Aortic smooth muscle cell (primary cell): ENCODE measurements around the gene RSAD1. TPM values are rescaled to one million over a fixed set of nuclear protein-coding genes. Genes with fewer than 3 reads are reported as not detected.

Experiments used
- total RNA-seq: library from RNA; depleted of rRNA; stranded (reverse); fragments of >200 nt; gene quantifications from 2 replicates; pipeline ENCODE4 v1.2.3, GENCODE V29; 2014

RSAD1 gene
- 15.7 and 18.5 TPM in 2 replicates for total RNA-seq

GRCh38 chr17:50478391-50479381 lies at the start of gene RSAD1:
Gene RSAD1 (plus strand): TSS chr17:50478860. CDS start chr17:50478885, 25 bp downstream.

GRCh38 chr17:50468304-50469207 lies 10.1 kb upstream of the RSAD1 start, which contains the start of gene CHAD:
Gene CHAD (minus strand): TSS chr17:50468880. CDS start chr17:50468813, 67 bp downstream.

GRCh38 chr17:50507871-50508572 lies 29.4 kb downstream of the RSAD1 start, which contains the start of gene MYCBPAP:
Gene MYCBPAP (plus strand): TSS chr17:50508439. CDS start chr17:50508675, 236 bp downstream.

GRCh38 chr17:50532452-50533024 lies 53.9 kb downstream of the RSAD1 start, which contains the start of gene EPN3:
Gene EPN3 (plus strand): TSS chr17:50532735. CDS start chr17:50536557, 3,822 bp downstream.

Other genes with a start within 250 kb of the RSAD1 start
- not detected in 2 replicates for gene TMEM92, start 204.4 kb upstream of the RSAD1 start, total RNA-seq
- 48.9 and 61.4 TPM in 2 replicates for gene XYLT2, start 132.7 kb upstream of the RSAD1 start, total RNA-seq
- 58.3 and 65.5 TPM in 2 replicates for gene MRPL27, start 105.7 kb upstream of the RSAD1 start, total RNA-seq
- 5.0 and 9.2 TPM in 2 replicates for gene EME1, start 105.6 kb upstream of the RSAD1 start, total RNA-seq
- gene LRRC59, start 81.3 kb upstream of the RSAD1 start, total RNA-seq = 133 and 169 TPM in 2 replicates
- 10.2 and 14.9 TPM in 2 replicates for gene ACSF2, start 52.6 kb upstream of the RSAD1 start, total RNA-seq
- gene CHAD, start 10.0 kb upstream of the RSAD1 start, total RNA-seq = not detected in 2 replicates
- gene MYCBPAP, start 29.6 kb downstream of the RSAD1 start, total RNA-seq = 1.7 and 2.4 TPM in 2 replicates
- 0.13 TPM in 1 of 2 replicates, not detected in the other for gene EPN3, start 53.9 kb downstream of the RSAD1 start, total RNA-seq
- gene SPATA20, start 68.3 kb downstream of the RSAD1 start, total RNA-seq = 67.6 and 68.8 TPM in 2 replicates
- gene CACNA1G, start 81.9 kb downstream of the RSAD1 start, total RNA-seq = 0.37 and 0.40 TPM in 2 replicates
- 5.4 and 7.4 TPM in 2 replicates for gene ABCC3, start 156.0 kb downstream of the RSAD1 start, total RNA-seq
- gene ANKRD40, start 229.1 kb downstream of the RSAD1 start, total RNA-seq = 28.7 and 32.6 TPM in 2 replicates
- 26.4 and 28.7 TPM in 2 replicates for gene LUC7L3, start 240.7 kb downstream of the RSAD1 start, total RNA-seq